ENCODE results near the gene XPO5. TPM values are rescaled to one million over a fixed set of nuclear protein-coding genes. Genes with fewer than 3 reads are reported as not detected.

XPO5 gene
- polyA plus RNA-seq, 1 of the 3 experiments (the other 2 are of a cell fraction), result 29.5 TPM

DNA sequence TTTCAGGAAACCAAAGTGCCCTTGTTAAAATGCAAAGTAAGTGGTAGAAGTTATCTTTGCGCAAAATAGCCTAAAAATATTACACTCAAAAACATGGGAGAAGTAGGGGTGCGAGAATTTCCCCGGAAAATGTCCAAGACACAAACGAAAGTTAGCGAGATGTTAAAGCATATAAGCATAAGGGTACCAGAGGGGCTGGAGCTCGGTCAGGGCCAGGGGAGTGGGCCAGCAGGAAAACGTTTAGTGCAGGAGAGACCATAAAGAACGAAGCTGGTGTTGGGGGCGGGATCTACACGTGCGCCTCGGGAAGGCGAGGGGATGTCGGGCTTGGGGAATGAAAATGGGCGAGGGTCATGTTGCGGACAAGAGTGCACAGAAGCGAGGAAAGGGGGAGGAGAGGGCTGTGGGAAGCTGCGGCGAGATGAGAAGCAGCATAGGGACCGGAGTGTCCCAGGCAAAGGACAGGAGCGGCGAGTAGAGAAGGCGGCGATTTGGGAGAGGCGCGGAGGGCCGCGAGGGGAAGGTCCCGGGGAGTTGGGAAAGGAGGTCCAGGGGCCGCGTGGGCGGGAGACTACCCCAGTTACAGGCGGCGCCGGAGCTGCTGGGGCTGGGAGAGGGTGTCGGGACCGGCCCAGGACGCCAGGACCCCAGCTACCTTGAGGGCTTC is 600 bp downstream of the XPO5 start (continued):
- TF ChIP-seq, protein P1, sequence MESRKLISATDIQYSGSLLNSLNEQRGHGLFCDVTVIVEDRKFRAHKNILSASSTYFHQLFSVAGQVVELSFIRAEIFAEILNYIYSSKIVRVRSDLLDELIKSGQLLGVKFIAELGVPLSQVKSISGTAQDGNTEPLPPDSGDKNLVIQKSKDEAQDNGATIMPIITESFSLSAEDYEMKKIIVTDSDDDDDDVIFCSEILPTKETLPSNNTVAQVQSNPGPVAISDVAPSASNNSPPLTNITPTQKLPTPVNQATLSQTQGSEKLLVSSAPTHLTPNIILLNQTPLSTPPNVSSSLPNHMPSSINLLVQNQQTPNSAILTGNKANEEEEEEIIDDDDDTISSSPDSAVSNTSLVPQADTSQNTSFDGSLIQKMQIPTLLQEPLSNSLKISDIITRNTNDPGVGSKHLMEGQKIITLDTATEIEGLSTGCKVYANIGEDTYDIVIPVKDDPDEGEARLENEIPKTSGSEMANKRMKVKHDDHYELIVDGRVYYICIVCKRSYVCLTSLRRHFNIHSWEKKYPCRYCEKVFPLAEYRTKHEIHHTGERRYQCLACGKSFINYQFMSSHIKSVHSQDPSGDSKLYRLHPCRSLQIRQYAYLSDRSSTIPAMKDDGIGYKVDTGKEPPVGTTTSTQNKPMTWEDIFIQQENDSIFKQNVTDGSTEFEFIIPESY (IDR thresholded peaks at IDR 0.05; ENCODE audit: borderline replicate concordance, low read depth), result no peak
- TF ChIP-seq USF1 (IDR thresholded peaks at IDR 0.05; ENCODE audit: borderline replicate concordance, low read depth), result no peak
- TF ChIP-seq TCF12 (IDR thresholded peaks at IDR 0.05), result no peak

- no peak overlapping the region for H3K4me3 ChIP-seq (ENCODE audit: low read depth in 2 of 2, low read length in 1 of 2)
- H3K4me2 ChIP-seq, result no peak overlapping the region
- CTCF ChIA-PET, result no interaction called here
- no peaks in the 10 kb centered on the region for H3K27me3 ChIP-seq (ENCODE audit: insufficient read depth)
- peaks cover 47% of the 10 kb centered on the region for H3K79me2 ChIP-seq (ENCODE audit: insufficient read depth)
- no peaks in the 10 kb centered on the region; a peak in 1 of 4 replicates for H3K4me1 ChIP-seq (ENCODE audit: control insufficient read depth in 1 of 2, insufficient read depth in 2 of 2, low read depth in 1 of 2, low read length in 1 of 2)
- WGBS (ENCODE audit: low lambda C conversion rate), result 100% methylated on average over 4 of the region's 4 CpGs
- peaks cover 13% of the 10 kb centered on the region for H3F3A ChIP-seq (replicated peaks; ENCODE audit: insufficient read depth)
- peaks cover 34 to 52% of the 10 kb centered on the region in 2 experiments for H3K36me3 ChIP-seq (replicated peaks in 1 of 2; ENCODE audit: control insufficient read depth in 1 of 2, insufficient read depth in 2 of 2, low read length in 1 of 2)
- no peak overlapping the region for H3K9ac ChIP-seq
- POLR2A ChIA-PET, result no interaction called here
- TF ChIP-seq RXRA (IDR thresholded peaks at IDR 0.05; ENCODE audit: borderline replicate concordance, low read depth) (no peak), REST (IDR thresholded peaks at IDR 0.05; ENCODE audit: low read depth, low read length) (no peak), SMC3 (IDR thresholded peaks at IDR 0.05; ENCODE audit: low read depth, low read length) (no peak), NFIC (IDR thresholded peaks at IDR 0.05; ENCODE audit: borderline replicate concordance) (no peak)
- H2AFZ ChIP-seq (ENCODE audit: low read depth), result no peak overlapping the region
- no peaks in the 10 kb centered on the region for H4K20me1 ChIP-seq (ENCODE audit: insufficient read depth)
- no peak for DNase-seq
- H3K9me2 ChIP-seq, result no peaks in the 10 kb centered on the region
- H3K9me3 ChIP-seq, result no peaks in the 10 kb centered on the region
- no peak overlapping the region for H3K27ac ChIP-seq (ENCODE audit: low read depth in 2 of 2, low read length in 1 of 2)
These were observed 3.8 kb downstream of the XPO5 start for GRCh38 chr6:43572015-43572414.
